T-helper 2 cell treated with Interferon-gamma antibody and Interleukin-4, amounts not matched to agents 100 ng/mL and 5 ng/mL, for 36 hours (primary cell): ENCODE measurements around the gene RIPOR2. TPM values are rescaled to one million over a fixed set of nuclear protein-coding genes. Genes with fewer than 3 reads are reported as not detected.
"Not testable (repeated sequence)": the region's sequence is repeated elsewhere in the genome, so short reads cannot be mapped to it uniquely, and the experiment has no call there.

Source experiments
- intact Hi-C: fragments of 100-400 bp; cut with micrococcal nuclease; formaldehyde crosslinking; loops from one replicate; pipeline ENCODE4 v1.15.1; 2023
- total RNA-seq: library from RNA; stranded (reverse); gene quantifications from 2 replicates; pipeline ENCODE4 v1.2.3, GENCODE V29; 2022

Gene RIPOR2
- total RNA-seq, 1 donor from 2014 or later = 182 TPM

GRCh38 chr6:24882835-24883555, 52.8 kb downstream of the RIPOR2 start:
- intact Hi-C loops = no loop called here

GRCh38 chr6:24882295-24882694, 53.5 kb downstream of the RIPOR2 start:
- intact Hi-C loops = no loop called here

- intact Hi-C loops = no loop called here
Measured at GRCh38 chr6:24881376-24881775, 54.4 kb downstream of the RIPOR2 start.

- intact Hi-C loops = no loop called here
Measured at GRCh38 chr6:24880451-24880850, 55.3 kb downstream of the RIPOR2 start.

GRCh38 chr6:24879351-24879750, 56.4 kb downstream of the RIPOR2 start:
- intact Hi-C loops = no loop called here

GRCh38 chr6:24877747-24878146, 58.0 kb downstream of the RIPOR2 start:
- intact Hi-C loops = not testable (repeated sequence)

DNA sequence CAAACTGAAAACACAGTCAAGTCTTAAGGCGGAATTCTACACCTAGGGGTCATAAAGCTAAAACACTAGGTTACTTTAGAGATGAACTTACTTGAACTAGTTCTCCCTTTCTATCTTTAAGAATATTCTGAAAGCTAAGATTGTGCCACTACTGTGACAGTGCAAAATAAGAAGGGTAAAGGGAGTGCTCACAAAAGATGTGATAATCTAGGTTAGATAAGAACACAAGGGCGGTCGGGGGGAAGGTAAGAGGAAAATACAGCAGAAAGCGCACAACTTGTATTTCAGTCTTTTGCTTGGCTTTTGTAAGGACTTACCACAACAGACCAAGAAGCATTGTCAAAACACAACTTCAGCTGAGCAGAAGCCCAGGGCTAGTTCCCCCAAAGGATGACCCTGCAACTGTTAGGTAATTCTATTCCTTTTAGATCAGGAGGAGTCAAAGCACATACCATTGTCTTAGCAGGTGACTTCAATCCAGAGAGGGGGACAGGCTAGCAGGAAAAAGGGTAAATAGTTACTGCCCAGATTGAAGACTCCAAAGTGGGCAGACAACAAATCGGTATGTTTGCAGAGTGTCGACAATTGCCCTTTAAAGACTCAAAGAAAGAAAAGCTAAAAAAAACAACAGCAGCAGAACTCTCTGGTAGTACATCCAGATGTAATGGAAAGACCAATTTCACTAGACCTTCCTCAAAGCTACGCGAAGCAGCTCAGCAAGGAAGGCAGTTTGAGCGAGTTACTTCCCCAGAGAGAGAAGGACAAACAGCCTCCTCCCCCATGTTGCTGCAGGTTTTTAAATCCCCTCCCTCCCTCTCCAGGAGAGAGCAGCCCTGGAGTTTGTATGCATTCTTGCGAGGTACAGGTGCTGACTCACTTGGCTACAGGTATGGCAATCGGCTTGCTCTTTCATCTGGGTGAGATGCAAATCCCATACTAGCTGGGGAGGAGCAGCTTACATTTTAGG, 59.0 kb downstream of the RIPOR2 start:
- intact Hi-C loops = no loop called here

- intact Hi-C loops = no loop called here
Measured at GRCh38 chr6:24875534-24875901, 60.2 kb downstream of the RIPOR2 start.

GRCh38 chr6:24874776-24875533, 60.8 kb downstream of the RIPOR2 start:
- intact Hi-C loops = no loop called here

GRCh38 chr6:24874128-24874527, 61.6 kb downstream of the RIPOR2 start:
- intact Hi-C loops = no loop called here

DNA sequence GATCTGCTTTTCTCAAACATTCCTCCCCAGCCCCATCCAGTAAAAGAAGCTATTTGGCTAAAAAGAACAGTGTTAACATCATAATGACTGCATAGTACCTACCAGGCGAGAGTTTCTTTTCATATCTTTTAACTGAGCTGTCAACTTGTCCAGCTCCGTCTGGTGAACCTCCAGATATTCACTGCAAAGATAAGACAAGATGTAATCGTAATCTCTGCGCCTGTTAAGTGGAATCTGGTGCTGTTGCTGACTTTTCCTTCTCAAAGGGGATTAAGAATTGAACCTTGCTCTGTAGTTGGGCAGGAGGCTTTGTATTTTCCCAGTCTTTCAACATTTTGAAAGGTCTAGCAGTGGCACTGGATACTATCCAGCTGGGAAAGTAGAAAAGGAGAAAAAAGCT, 63.0 kb downstream of the RIPOR2 start:
- intact Hi-C loops = no loop called here

DNA sequence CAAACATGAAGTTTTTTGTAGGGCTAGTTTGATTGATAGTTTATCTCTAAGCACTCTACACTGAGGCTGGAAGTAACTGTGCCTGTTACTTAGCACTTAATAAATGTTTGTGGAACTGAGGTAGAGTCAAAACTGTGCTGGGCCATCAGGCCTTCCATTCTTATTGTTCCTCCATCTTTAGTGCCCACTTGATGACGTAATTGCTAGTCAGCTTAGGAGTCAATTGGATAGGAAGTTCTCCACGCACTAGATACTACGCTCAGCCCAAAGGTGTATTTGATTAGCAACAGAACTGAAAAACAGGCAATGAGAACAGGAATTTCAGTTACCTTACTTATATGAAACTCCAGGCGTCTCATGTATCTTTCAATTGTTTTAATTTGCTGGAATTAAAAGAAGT, 67.0 kb downstream of the RIPOR2 start:
- intact Hi-C loops = no loop called here

DNA sequence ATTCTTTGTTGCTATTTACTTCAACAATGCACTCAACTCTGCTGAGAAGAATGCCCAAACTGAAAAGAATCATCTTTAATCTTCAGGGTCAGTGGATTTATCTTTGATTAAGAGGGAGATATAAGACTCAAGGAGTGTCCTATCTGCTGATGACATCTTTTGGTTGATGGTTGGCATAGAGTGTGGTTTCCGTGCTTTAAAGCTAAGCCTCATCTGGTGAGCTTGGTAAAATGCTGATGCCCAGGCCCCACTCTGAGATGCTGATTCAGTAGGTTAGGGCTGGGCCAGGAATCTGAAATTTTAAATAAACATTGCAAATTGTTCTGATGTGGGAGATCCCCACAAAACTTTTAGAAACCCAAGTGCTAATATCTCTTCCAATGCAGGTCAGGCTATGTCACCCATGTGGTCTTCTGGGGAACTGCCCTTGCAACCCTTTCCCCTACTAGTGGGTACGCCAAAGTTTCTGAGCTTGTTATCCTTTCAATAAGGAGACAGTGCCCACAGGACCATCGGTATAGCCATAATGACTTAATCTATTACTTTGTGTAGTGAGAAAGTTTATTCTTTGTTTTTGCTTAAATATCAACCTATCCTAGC, 68.6 kb downstream of the RIPOR2 start:
- intact Hi-C loops = no loop called here

- intact Hi-C loops = no loop called here
Measured at GRCh38 chr6:24865161-24865560, 70.6 kb downstream of the RIPOR2 start.

DNA sequence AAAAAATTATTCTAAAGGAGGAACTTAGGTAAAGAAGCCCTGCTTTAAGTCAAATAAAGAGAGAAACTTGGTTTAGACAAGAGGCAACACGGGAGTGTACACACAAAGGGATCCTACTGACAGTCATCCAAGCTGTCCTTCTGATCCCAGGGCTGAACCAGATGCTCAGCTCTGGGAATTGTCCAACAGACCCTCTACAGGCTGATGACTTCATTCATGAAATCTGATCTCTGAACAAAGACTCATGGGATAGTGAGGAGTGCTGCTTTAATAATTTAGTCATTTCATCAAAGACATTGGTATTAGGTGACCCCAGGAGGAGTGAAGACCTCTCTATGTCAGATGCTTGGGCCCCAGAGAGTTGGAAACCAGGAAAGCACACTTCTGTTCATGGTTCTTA, 71.4 kb downstream of the RIPOR2 start:
- intact Hi-C loops = no loop called here

DNA sequence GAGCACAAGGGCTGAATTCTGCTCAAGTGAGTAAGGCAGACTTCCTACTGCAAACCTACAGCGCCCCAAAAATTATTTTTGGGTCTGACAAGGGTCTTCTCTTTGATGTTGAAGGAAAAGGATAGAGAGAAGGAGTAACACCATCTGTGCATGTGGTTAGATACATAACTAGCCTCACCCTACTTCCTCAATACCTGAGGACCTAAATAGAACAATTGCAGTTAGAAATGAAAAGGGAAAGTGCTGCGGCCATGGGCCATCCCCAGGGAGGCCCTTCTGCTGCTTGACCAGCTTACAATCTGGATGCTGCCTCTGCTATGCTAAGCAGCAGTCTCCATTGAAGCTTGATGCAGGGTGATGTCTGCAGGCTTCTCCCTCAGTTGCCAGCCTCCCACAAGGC, 73.8 kb downstream of the RIPOR2 start:
- intact Hi-C loops = no loop called here

- intact Hi-C loops = loop anchor here (5.0 kb wide), 2 partner anchors 48 to 82 kb away; no protein-coding TSS in a partner anchor
Measured at GRCh38 chr6:24859608-24860200, 76.1 kb downstream of the RIPOR2 start.

GRCh38 chr6:24859132-24859531, 76.6 kb downstream of the RIPOR2 start:
- intact Hi-C loops = loop anchor here (5.0 kb wide), 2 partner anchors 48 to 82 kb away; no protein-coding TSS in a partner anchor

DNA sequence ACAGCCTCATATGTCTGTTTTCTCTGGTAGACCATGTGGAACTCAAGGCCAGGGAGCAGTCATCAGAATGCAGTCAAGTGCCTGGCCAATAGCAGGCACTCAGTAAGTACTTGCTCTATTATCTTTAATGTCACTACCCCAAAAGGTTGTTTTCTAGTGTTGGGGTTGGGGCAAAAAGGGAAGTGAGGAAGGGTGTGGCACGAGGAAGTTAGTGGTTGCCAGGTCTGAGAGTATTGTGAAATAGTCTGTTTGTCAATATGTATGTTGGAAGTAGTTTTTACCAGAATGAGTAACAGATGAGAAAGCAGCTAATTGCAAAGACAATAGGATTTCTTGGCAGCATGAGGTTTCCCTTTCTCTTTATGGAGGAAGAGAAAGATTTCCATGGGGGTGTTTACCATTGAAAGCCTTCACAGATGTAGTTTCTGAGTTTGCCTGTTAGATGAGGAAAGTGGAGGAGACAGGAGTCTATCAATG, 77.5 kb downstream of the RIPOR2 start:
- intact Hi-C loops = loop anchor here (5.0 kb wide), 2 partner anchors 49 to 81 kb away; no protein-coding TSS in a partner anchor

DNA sequence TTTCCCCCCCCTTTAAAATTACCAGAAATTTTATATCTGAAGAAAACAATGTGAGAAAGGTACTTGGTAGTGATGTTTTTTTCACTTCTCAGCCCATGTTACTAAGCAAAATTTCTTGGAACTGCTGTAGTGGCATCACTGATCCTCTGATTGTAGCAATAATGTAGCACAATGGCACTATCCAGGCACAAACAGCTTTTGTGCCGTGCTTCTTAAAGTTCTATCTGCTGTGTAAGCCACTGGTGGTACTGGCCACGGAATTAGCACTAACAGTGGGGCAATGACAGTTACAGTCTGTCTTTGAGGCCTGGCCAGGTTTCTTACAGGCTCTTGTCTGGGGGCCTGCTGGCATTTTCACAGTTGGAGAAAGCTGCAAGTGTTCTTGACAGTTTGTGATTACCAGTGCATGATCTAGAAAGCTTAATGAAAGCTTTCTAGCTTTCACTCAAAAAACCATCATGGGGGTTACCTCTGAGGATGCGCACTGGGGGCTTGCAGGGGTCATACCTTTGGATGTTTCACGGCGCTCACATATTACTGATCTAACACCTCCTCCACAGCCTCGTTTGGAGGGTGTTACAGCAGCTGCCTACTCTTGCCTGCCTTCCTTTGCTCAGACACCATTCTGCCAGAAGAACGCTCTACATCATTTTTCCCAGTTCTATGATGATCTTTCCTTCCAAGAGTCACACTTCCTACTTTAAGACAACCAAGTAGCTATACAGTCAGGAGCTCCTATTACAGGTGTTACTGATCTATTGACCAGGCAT, 78.7 kb downstream of the RIPOR2 start:
- intact Hi-C loops = loop anchor here (1.0 to 5.0 kb wide), 6 partner anchors 50 to 213 kb away; no protein-coding TSS in a partner anchor
